HEK293 (cell line): ENCODE results near the gene HOXC10.

Experiments
- CTCF ChIA-PET: fragments of 350-600 bp; formaldehyde crosslinking; extraction: SDS; loops from one replicate; lab custom pipeline; 2021; ENCODE audit warnings: antibody characterized with exemption; lab: Yijun Ruan, JAX
- POLR2A ChIA-PET: fragments of 300-600 bp; formaldehyde crosslinking; extraction: SDS; loops from one replicate; lab custom pipeline; 2020; ENCODE audit warnings: antibody characterized with exemption, inconsistent platforms; lab: Yijun Ruan, JAX
- H3K27ac ChIP-seq: fragments of 200-500 bp; sonication (Bioruptor generic); 2 replicates; pipeline ENCODE4 v1.5.1; 2014; ENCODE audit warnings: low read depth, low read length, control low read depth, inconsistent platforms; ENCODE audit errors: extremely low read depth
- H3K36me3 ChIP-seq, 2 experiments: fragments of 200-500 bp in 1 of 2; sonication (Bioruptor generic) in 1 of 2; 1 replicate in 1 of 2; 2 replicates in 1 of 2; pipeline ENCODE4 v1.5.1; 2014 to 2017; ENCODE audit warnings: inconsistent platforms in 2 of 2, low read length in 2 of 2; ENCODE audit not compliant: control insufficient read depth in 2 of 2, insufficient read depth in 1 of 2
- H3K4me1 ChIP-seq: fragments of 200-500 bp; sonication (Bioruptor generic); 2 replicates; pipeline ENCODE4 v1.5.1; 2014; ENCODE audit warnings: mild to moderate bottlenecking, low read length, inconsistent platforms; ENCODE audit not compliant: control insufficient read depth, insufficient read depth
- H3K4me3 ChIP-seq: 2 replicates; pipeline ENCODE4 v1.5.1; 2011; ENCODE audit warnings: low read depth, mild to moderate bottlenecking, control low read depth, low read length, moderate library complexity
- H3K9me3 ChIP-seq: fragments of 200-500 bp; sonication (Bioruptor generic); 2 replicates; pipeline ENCODE4 v1.5.1; 2014; ENCODE audit warnings: low read depth, low read length, inconsistent platforms; ENCODE audit not compliant: control insufficient read depth, insufficient read depth
- BCL6B ChIP-seq: fragments of 450-650 bp; formaldehyde crosslinking; IDR thresholded peaks from 2 replicates; pipeline ENCODE4 v1.5.1; 2017; ENCODE audit warnings: missing biosample characterization, missing genetic modification characterization
- FEZF1 ChIP-seq: fragments of 450-650 bp; formaldehyde crosslinking; IDR thresholded peaks from 2 replicates; pipeline ENCODE4 v1.5.1; 2016; ENCODE audit warnings: missing biosample characterization, missing genetic modification characterization
- GLIS2 ChIP-seq: fragments of 450-650 bp; formaldehyde crosslinking; IDR thresholded peaks from 2 replicates; pipeline ENCODE4 v1.5.1; 2016; ENCODE audit warnings: missing biosample characterization, missing genetic modification characterization
- HOXA7 ChIP-seq: sonication (generic); formaldehyde crosslinking; IDR thresholded peaks from 2 replicates; pipeline ENCODE4 v1.8.1; 2022; ENCODE audit warnings: missing genetic modification reagents, borderline replicate concordance
- MZF1 ChIP-seq: fragments of 450-650 bp; formaldehyde crosslinking; IDR thresholded peaks from 2 replicates; pipeline ENCODE4 v1.5.1; 2017; ENCODE audit warnings: missing biosample characterization, missing genetic modification characterization, borderline replicate concordance
- PRDM10 ChIP-seq: fragments of 450-650 bp; formaldehyde crosslinking; IDR thresholded peaks from 2 replicates; pipeline ENCODE4 v1.5.1; 2016; ENCODE audit warnings: missing biosample characterization, missing genetic modification characterization
- PRDM4 ChIP-seq: fragments of 450-650 bp; formaldehyde crosslinking; IDR thresholded peaks from 2 replicates; pipeline ENCODE4 v1.5.1; 2017; ENCODE audit warnings: missing biosample characterization, missing genetic modification characterization
- SP7 ChIP-seq: fragments of 450-650 bp; formaldehyde crosslinking; IDR thresholded peaks from 2 replicates; pipeline ENCODE4 v1.5.1; 2016; ENCODE audit warnings: missing biosample characterization, missing genetic modification characterization
- YY1 ChIP-seq: fragments of 450-650 bp; formaldehyde crosslinking; IDR thresholded peaks from 2 replicates; pipeline ENCODE4 v1.5.1; 2018; ENCODE audit warnings: missing biosample characterization, missing genetic modification characterization
- ZBTB11 ChIP-seq: fragments of 450-650 bp; formaldehyde crosslinking; conservative IDR thresholded peaks from 2 replicates; pipeline ENCODE4 v1.5.1; 2016; ENCODE audit warnings: low read depth, missing biosample characterization, missing genetic modification characterization
- ZBTB26 ChIP-seq: fragments of 450-650 bp; formaldehyde crosslinking; optimal IDR thresholded peaks from 2 replicates; pipeline ENCODE3; 2016; ENCODE audit warnings: missing biosample characterization, mild to moderate bottlenecking, missing genetic modification characterization
- ZFHX2 ChIP-seq: fragments of 450-650 bp; formaldehyde crosslinking; conservative IDR thresholded peaks from 2 replicates; pipeline ENCODE4 v1.5.1; 2016; ENCODE audit warnings: missing biosample characterization, missing genetic modification characterization
- ZIC2 ChIP-seq: fragments of 450-650 bp; formaldehyde crosslinking; IDR thresholded peaks from 2 replicates; pipeline ENCODE4 v1.5.1; 2016; ENCODE audit warnings: missing biosample characterization, missing genetic modification characterization
- ZNF121 ChIP-seq: fragments of 450-650 bp; formaldehyde crosslinking; IDR thresholded peaks from 2 replicates; pipeline ENCODE4 v1.5.1; 2016; ENCODE audit warnings: missing biosample characterization, missing genetic modification characterization
- ZNF146 ChIP-seq: fragments of 450-650 bp; formaldehyde crosslinking; IDR thresholded peaks from 2 replicates; pipeline ENCODE4 v1.5.1; 2016; ENCODE audit warnings: missing biosample characterization, missing genetic modification characterization
- ZNF2 ChIP-seq: fragments of 450-650 bp; formaldehyde crosslinking; IDR thresholded peaks from 2 replicates; pipeline ENCODE4 v1.5.1; 2016; ENCODE audit warnings: missing biosample characterization, missing genetic modification characterization
- ZNF24 ChIP-seq: fragments of 450-650 bp; formaldehyde crosslinking; IDR thresholded peaks from 2 replicates; pipeline ENCODE4 v1.5.1; 2016; ENCODE audit warnings: missing biosample characterization, missing genetic modification characterization
- ZNF292 ChIP-seq: fragments of 450-650 bp; formaldehyde crosslinking; IDR thresholded peaks from 2 replicates; pipeline ENCODE4 v1.5.1; 2016; ENCODE audit warnings: low read depth, missing biosample characterization, missing genetic modification characterization, borderline replicate concordance
- ZNF341 ChIP-seq: fragments of 450-650 bp; formaldehyde crosslinking; IDR thresholded peaks from 2 replicates; pipeline ENCODE4; 2016; ENCODE audit warnings: low read depth, missing biosample characterization, missing genetic modification characterization
- ZNF423 ChIP-seq: fragments of 450-650 bp; formaldehyde crosslinking; IDR thresholded peaks from 2 replicates; pipeline ENCODE4 v1.5.1; 2016; ENCODE audit warnings: missing biosample characterization, missing genetic modification characterization
- ZNF645 ChIP-seq: fragments of 450-650 bp; formaldehyde crosslinking; IDR thresholded peaks from 2 replicates; pipeline ENCODE4; 2016; ENCODE audit warnings: missing biosample characterization, missing genetic modification characterization
- ZNF747 ChIP-seq: fragments of 450-650 bp; formaldehyde crosslinking; IDR thresholded peaks from 2 replicates; pipeline ENCODE4 v1.5.1; 2016; ENCODE audit warnings: missing biosample characterization, missing genetic modification characterization

HOXC10 gene

GRCh38 chr12:53974084-53975063, 10.6 kb upstream of the HOXC10 start, which contains the start of gene HOTAIR:
HOTAIR (minus strand) TSS chr12:53974954.
- Histone ChIP-seq H3K4me3 (peak within 1 kb of the TSS; percentile 38), H3K9me3 (no peaks in the 10 kb centered on the region), H3K4me1 (peaks cover 65% of the 10 kb centered on the region), H3K27ac (peak within 1 kb of the TSS; percentile 97), H3K36me3 (no peaks in the 10 kb centered on the region)
- POLR2A ChIA-PET: no interaction called here
- CTCF ChIA-PET: interaction anchor here (0.7 kb wide), 2 partner anchors 209 to 231 kb away, joined by 4 to 6 read pairs; no protein-coding TSS in a partner anchor
- TF ChIP-seq ZBTB11 (tag by site-specific recombination): peak; percentile 86
- peak; percentile 97 for TF ChIP-seq ZNF341 (tag by site-specific recombination)
- TF ChIP-seq ZFHX2 (tag by site-specific recombination): 0 out of 2 replicates have a peak, but pooled peaks have one; percentile 10
- 0 out of 2 replicates have a peak, but pooled peaks have one; percentile 2 for TF ChIP-seq PRDM4 (tag by site-specific recombination)
- TF ChIP-seq SP7 (tag by site-specific recombination): peak; percentile 55; the same call in 1 of the 2 replicates
- TF ChIP-seq ZNF645 (tag by site-specific recombination): no peak
- TF ChIP-seq ZNF146 (tag by site-specific recombination): no peak
- TF ChIP-seq GLIS2 (tag by site-specific recombination): peak; percentile 93
- TF ChIP-seq ZNF423: peak; percentile 94
- peak; percentile 18; the same call in 1 of the 2 replicates for TF ChIP-seq YY1 (tag by site-specific recombination)
- TF ChIP-seq PRDM10 (tag by site-specific recombination): peak; percentile 14; the same call in 1 of the 2 replicates
- peak; percentile 36 for TF ChIP-seq ZBTB26 (tag by site-specific recombination)
- TF ChIP-seq ZIC2 (tag by site-specific recombination): peak; percentile 82
- TF ChIP-seq ZNF2: 0 out of 2 replicates have a peak, but pooled peaks have one; percentile 24
- TF ChIP-seq MZF1: 0 out of 2 replicates have a peak, but pooled peaks have one; percentile 22
- no peak for TF ChIP-seq HOXA7 (CRISPR knock-in tag)
- no peak for TF ChIP-seq ZNF292 (tag by site-specific recombination)
- TF ChIP-seq ZNF747 (tag by site-specific recombination): no peak
- TF ChIP-seq FEZF1 (tag by site-specific recombination): peak; percentile 73
- TF ChIP-seq ZNF121 (tag by site-specific recombination): no peak
- 0 out of 2 replicates have a peak, but pooled peaks have one; percentile 52 for TF ChIP-seq ZNF24 (tag by site-specific recombination)
- TF ChIP-seq BCL6B (tag by site-specific recombination): no peak
